ENCODE measurements around the gene OR4C11. TPM values are rescaled to one million over a fixed set of nuclear protein-coding genes. Genes with fewer than 3 reads are reported as not detected.

Gene OR4C11
- total and polyA plus RNA-seq, 2 donors (not counting 1 experiment from before 2014, with no cell fraction given), result not detected

DNA sequence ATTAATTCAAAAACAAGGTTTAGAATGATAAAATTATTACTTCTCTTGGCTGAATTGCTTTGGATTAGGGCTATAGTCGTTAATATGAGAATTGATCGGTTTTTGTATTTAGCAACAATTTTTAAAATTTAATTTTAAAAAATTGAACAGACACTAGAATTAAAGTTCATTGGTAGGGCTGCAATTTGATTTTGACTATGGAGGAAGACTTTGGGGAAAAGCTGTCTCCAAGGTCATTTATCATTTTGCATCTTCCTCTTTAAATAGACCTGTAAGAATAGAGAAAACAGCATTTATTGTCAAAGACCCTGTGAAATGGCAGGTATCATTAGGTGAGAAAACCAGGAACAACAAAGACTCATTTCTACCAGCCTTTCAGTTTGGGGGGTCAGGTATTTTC lies 40.6 kb upstream of the OR4C11 start, which contains the start of gene OR4S2:
OR4S2 (plus strand) TSS at position 301 of the 400 bp plus-strand sequence. CDS start 2,577 bp downstream, outside the sequence.
- TF ChIP-seq, protein P1, sequence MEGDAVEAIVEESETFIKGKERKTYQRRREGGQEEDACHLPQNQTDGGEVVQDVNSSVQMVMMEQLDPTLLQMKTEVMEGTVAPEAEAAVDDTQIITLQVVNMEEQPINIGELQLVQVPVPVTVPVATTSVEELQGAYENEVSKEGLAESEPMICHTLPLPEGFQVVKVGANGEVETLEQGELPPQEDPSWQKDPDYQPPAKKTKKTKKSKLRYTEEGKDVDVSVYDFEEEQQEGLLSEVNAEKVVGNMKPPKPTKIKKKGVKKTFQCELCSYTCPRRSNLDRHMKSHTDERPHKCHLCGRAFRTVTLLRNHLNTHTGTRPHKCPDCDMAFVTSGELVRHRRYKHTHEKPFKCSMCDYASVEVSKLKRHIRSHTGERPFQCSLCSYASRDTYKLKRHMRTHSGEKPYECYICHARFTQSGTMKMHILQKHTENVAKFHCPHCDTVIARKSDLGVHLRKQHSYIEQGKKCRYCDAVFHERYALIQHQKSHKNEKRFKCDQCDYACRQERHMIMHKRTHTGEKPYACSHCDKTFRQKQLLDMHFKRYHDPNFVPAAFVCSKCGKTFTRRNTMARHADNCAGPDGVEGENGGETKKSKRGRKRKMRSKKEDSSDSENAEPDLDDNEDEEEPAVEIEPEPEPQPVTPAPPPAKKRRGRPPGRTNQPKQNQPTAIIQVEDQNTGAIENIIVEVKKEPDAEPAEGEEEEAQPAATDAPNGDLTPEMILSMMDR (conservative IDR thresholded peaks at IDR 0.05 in 1 of 2, IDR thresholded peaks at IDR 0.05 in 1 of 2; ENCODE audit: low read depth in 1 of 2, low read length in 2 of 2), result no peak
- TF ChIP-seq EZH2 (IDR thresholded peaks at IDR 0.05; ENCODE audit: low read length, missing control alignments), result no peak
- Histone ChIP-seq H3K9ac (ENCODE audit: insufficient read depth, low read length) (no peak within 1 kb of the TSS), H2AFZ (ENCODE audit: low read length) (no peak within 1 kb of the TSS), H3K27ac (ENCODE audit: insufficient read depth, low read length) (no peak within 1 kb of the TSS), H3K4me1 (ENCODE audit: control insufficient read depth, extremely low read depth, insufficient read depth, low read length) (no peaks in the 10 kb centered on the region), H4K20me1 (ENCODE audit: control insufficient read depth, extremely low read depth, insufficient read depth, low read length) (no peaks in the 10 kb centered on the region), H3K36me3 (ENCODE audit: control insufficient read depth, insufficient read depth, low read length) (no peaks in the 10 kb centered on the region), H3K9me3 (ENCODE audit: control insufficient read depth, insufficient read depth, low read depth, low read length) (no peaks in the 10 kb centered on the region), H3K4me3 (replicated peaks in 1 of 4; ENCODE audit: control extremely low read depth in 1 of 4, insufficient read depth in 1 of 4, low read depth in 3 of 4, low read length in 4 of 4) (no peak within 1 kb of the TSS), H3K4me2 (ENCODE audit: extremely low read depth, insufficient read depth, low read length) (no peak within 1 kb of the TSS), H3K27me3 (ENCODE audit: control insufficient read depth, insufficient read depth, low read length) (no peaks in the 10 kb centered on the region), H3K79me2 (ENCODE audit: control insufficient read depth, insufficient read depth, low read length) (no peaks in the 10 kb centered on the region)
- DNase-seq (ENCODE audit: low read depth in 2 of 2), result no peak

DNA sequence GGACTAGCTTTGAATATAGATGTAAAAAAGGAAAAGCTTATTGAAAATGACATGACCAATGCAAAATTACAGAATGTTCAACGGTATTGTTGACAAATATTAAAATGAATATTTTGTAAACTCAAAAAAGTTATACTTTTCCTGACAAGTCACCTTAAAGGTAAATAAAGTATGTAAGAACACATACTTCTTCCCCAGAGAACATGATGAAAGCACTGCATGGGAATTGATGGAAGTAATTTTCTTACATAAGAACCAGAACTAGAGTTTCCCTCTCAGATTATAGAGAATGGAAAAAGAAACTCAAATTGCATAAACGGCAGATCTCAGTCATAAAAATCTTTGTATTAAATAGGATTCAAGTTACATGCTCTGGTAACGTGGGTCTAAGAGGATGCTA lies 27.4 kb upstream of the OR4C11 start, which contains the start of gene OR4P4:
OR4P4 (plus strand) TSS at position 301 of the 400 bp plus-strand sequence.
- no peak within 1 kb of the TSS for H2AFZ ChIP-seq (ENCODE audit: low read length)
- no peak for TF ChIP-seq EZH2 (IDR thresholded peaks at IDR 0.05; ENCODE audit: low read length, missing control alignments)
- TF ChIP-seq, protein P1 (conservative IDR thresholded peaks at IDR 0.05 in 1 of 2, IDR thresholded peaks at IDR 0.05 in 1 of 2; ENCODE audit: low read depth in 1 of 2, low read length in 2 of 2), result no peak
- H4K20me1 ChIP-seq (ENCODE audit: control insufficient read depth, extremely low read depth, insufficient read depth, low read length), result no peaks in the 10 kb centered on the region
- no peaks in the 10 kb centered on the region for H3K9me3 ChIP-seq (ENCODE audit: control insufficient read depth, insufficient read depth, low read depth, low read length)
- no peak for DNase-seq (ENCODE audit: low read depth in 2 of 2)
- no peak within 1 kb of the TSS for H3K27ac ChIP-seq (ENCODE audit: insufficient read depth, low read length)
- no peaks in the 10 kb centered on the region for H3K4me1 ChIP-seq (ENCODE audit: control insufficient read depth, extremely low read depth, insufficient read depth, low read length)
- no peak within 1 kb of the TSS for H3K4me3 ChIP-seq (replicated peaks in 1 of 4; ENCODE audit: control extremely low read depth in 1 of 4, insufficient read depth in 1 of 4, low read depth in 3 of 4, low read length in 4 of 4)
- no peak within 1 kb of the TSS for H3K9ac ChIP-seq (ENCODE audit: insufficient read depth, low read length)
- H3K36me3 ChIP-seq (ENCODE audit: control insufficient read depth, insufficient read depth, low read length), result no peaks in the 10 kb centered on the region
- no peak within 1 kb of the TSS for H3K4me2 ChIP-seq (ENCODE audit: extremely low read depth, insufficient read depth, low read length)
- H3K79me2 ChIP-seq (ENCODE audit: control insufficient read depth, insufficient read depth, low read length), result no peaks in the 10 kb centered on the region
- H3K27me3 ChIP-seq (ENCODE audit: control insufficient read depth, insufficient read depth, low read length), result no peaks in the 10 kb centered on the region

DNA sequence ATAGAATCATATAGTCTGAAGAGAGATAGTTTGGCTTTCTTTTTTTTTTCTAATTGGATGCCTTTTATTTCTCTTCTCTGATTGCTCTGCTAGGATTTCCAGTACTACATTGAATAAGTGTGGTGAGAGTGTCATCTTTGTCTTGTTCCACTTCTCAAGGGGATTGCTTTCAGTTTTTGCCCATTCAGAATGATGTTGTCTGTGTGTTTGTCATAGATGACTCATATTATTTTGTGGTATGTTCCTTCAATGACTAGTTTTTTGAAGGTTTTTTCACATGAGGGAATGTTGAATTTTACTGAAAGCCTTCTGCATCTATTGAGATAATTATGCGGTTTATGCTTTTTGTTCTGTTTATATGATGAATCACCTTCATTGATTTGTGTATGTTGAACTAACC lies 17.1 kb upstream of the OR4C11 start:
- no peaks in the 10 kb centered on the region for H3K27me3 ChIP-seq (ENCODE audit: control insufficient read depth, insufficient read depth, low read length)
- no peak for TF ChIP-seq EZH2 (IDR thresholded peaks at IDR 0.05; ENCODE audit: low read length, missing control alignments)
- TF ChIP-seq, protein P1 (conservative IDR thresholded peaks at IDR 0.05 in 1 of 2, IDR thresholded peaks at IDR 0.05 in 1 of 2; ENCODE audit: low read depth in 1 of 2, low read length in 2 of 2), result no peak
- H4K20me1 ChIP-seq (ENCODE audit: control insufficient read depth, extremely low read depth, insufficient read depth, low read length), result no peaks in the 10 kb centered on the region
- no peak overlapping the region for H3K27ac ChIP-seq (ENCODE audit: insufficient read depth, low read length)
- H2AFZ ChIP-seq (ENCODE audit: low read length), result no peak overlapping the region
- no peak overlapping the region for H3K4me2 ChIP-seq (ENCODE audit: extremely low read depth, insufficient read depth, low read length)
- no peak overlapping the region for H3K9ac ChIP-seq (ENCODE audit: insufficient read depth, low read length)
- no peak for DNase-seq (ENCODE audit: low read depth in 2 of 2)
- H3K9me3 ChIP-seq (ENCODE audit: control insufficient read depth, insufficient read depth, low read depth, low read length), result no peaks in the 10 kb centered on the region
- H3K4me1 ChIP-seq (ENCODE audit: control insufficient read depth, extremely low read depth, insufficient read depth, low read length), result no peaks in the 10 kb centered on the region
- no peaks in the 10 kb centered on the region for H3K79me2 ChIP-seq (ENCODE audit: control insufficient read depth, insufficient read depth, low read length)
- H3K36me3 ChIP-seq (ENCODE audit: control insufficient read depth, insufficient read depth, low read length), result no peaks in the 10 kb centered on the region
- H3K4me3 ChIP-seq (replicated peaks in 1 of 4; ENCODE audit: control extremely low read depth in 1 of 4, insufficient read depth in 1 of 4, low read depth in 3 of 4, low read length in 4 of 4), result no peak overlapping the region
